Measurements from ENCODE around the gene TLL1. TPM values are rescaled to one million over a fixed set of nuclear protein-coding genes. Genes with fewer than 3 reads are reported as not detected.

TLL1 gene
- total RNA-seq, 1 donor from 2014 or later, result not detected

- intact Hi-C loops (cut with micrococcal nuclease), result no loop called here
Measured at GRCh38 chr4:166067915-166068314, 194.9 kb downstream of the TLL1 start.

DNA sequence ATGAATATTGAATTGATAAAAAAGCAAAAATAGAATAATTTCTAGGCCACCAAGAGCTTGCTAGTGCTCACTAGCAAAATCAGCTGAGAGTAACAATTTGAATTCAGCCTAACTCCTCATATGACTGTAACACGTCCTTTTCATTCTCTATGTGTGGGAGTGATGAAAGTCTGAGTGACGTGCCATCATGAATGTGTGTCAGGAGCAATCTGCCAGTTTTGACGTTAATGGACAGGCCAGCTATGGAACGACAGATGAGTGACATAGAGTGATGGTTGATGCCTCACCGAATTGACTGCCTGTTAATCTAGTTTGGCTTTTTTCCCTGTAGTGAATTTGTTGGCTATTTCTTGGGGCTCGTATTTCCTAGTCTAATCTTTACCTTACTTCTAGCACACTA lies 200.7 kb downstream of the TLL1 start:
- no peaks in the 10 kb centered on the region for H3K27me3 Mint-ChIP-seq
- H3K9me3 Mint-ChIP-seq, result no peaks in the 10 kb centered on the region

More at GRCh38 chr4:166067915-166068314, 194.9 kb downstream of the TLL1 start:
- Mint-ChIP-seq H3K27ac (no peak overlapping the region), H3K27me3 (no peaks in the 10 kb centered on the region), H3K4me3 (no peak overlapping the region), H3K9me3 (no peaks in the 10 kb centered on the region), H3K4me1 (no peaks in the 10 kb centered on the region), H3K36me3 (ENCODE audit: low read depth) (no peaks in the 10 kb centered on the region)
- ATAC-seq (ENCODE audit: low read depth) (no peak), DNase-seq (no peak)
- CTCF ChIA-PET, result no interaction called here
- POLR2A ChIA-PET, result no interaction called here
- TF ChIP-seq, protein P1, sequence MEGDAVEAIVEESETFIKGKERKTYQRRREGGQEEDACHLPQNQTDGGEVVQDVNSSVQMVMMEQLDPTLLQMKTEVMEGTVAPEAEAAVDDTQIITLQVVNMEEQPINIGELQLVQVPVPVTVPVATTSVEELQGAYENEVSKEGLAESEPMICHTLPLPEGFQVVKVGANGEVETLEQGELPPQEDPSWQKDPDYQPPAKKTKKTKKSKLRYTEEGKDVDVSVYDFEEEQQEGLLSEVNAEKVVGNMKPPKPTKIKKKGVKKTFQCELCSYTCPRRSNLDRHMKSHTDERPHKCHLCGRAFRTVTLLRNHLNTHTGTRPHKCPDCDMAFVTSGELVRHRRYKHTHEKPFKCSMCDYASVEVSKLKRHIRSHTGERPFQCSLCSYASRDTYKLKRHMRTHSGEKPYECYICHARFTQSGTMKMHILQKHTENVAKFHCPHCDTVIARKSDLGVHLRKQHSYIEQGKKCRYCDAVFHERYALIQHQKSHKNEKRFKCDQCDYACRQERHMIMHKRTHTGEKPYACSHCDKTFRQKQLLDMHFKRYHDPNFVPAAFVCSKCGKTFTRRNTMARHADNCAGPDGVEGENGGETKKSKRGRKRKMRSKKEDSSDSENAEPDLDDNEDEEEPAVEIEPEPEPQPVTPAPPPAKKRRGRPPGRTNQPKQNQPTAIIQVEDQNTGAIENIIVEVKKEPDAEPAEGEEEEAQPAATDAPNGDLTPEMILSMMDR (IDR thresholded peaks at IDR 0.05), result no peak

DNA sequence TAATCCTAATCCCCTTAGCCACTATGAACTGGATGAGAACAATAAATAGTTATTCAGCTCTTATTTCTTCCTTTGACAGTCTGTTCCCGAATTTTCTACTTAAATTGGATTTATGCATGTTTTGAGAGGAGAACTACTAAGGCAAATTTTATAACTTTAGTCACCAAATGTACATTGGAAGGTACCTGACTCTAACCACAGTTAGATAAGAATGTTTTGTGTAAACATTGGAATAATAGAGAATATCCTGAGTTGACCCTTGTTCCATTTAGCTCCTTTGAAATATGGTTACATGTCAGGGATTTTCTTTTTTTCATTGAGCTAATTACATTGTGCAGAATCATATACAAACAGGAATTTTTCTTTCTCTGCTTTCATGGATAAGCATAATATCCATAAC lies 202.6 kb downstream of the TLL1 start:
- POLR2A ChIA-PET, result no interaction called here
- CTCF ChIA-PET, result no interaction called here
- no peaks in the 10 kb centered on the region for H3K36me3 Mint-ChIP-seq (ENCODE audit: low read depth)
- ATAC-seq (ENCODE audit: low read depth) (no peak), DNase-seq (no peak)
- no peaks in the 10 kb centered on the region for H3K4me1 Mint-ChIP-seq
- H3K4me3 Mint-ChIP-seq, result no peak overlapping the region
- H3K9me3 Mint-ChIP-seq, result peaks cover 5% of the 10 kb centered on the region
- intact Hi-C loops (cut with micrococcal nuclease), result no loop called here
- TF ChIP-seq, protein P1 (IDR thresholded peaks at IDR 0.05), result no peak
- no peak overlapping the region for H3K27ac Mint-ChIP-seq
- H3K27me3 Mint-ChIP-seq, result no peaks in the 10 kb centered on the region

More for the DNA sequence above, 200.7 kb downstream of the TLL1 start:
- ChIA-PET POLR2A (no interaction called here), CTCF (no interaction called here)
- Mint-ChIP-seq H3K27ac (no peak overlapping the region), H3K4me1 (no peaks in the 10 kb centered on the region), H3K4me3 (no peak overlapping the region), H3K36me3 (ENCODE audit: low read depth) (no peaks in the 10 kb centered on the region)
- DNase-seq (no peak), ATAC-seq (ENCODE audit: low read depth) (no peak)
- intact Hi-C loops (cut with micrococcal nuclease), result no loop called here
- TF ChIP-seq, protein P1 (IDR thresholded peaks at IDR 0.05), result no peak

DNA sequence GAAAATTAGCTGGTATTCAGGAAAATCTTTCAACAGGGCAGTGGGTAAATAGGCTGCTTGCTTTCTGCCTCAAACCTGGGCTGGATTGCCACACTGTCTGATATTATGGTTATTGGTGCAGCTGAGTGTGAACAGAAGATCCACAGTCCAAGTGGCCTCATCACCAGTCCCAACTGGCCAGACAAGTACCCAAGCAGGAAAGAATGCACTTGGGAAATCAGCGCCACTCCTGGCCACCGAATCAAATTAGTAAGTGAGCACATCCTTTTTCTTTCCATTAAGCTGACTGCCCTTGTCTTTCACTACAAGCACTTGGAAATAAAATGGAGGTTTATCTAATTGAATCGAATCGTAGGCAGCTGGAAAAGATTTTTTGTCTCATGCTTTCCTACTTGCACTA lies 204.7 kb downstream of the TLL1 start:
- DNase-seq, result no peak
- no peaks in the 10 kb centered on the region for H3K36me3 Mint-ChIP-seq (ENCODE audit: low read depth)
- CTCF ChIA-PET, result no interaction called here
- no peak overlapping the region for H3K27ac Mint-ChIP-seq
- POLR2A ChIA-PET, result no interaction called here
- H3K27me3 Mint-ChIP-seq, result no peaks in the 10 kb centered on the region
- peaks cover 5% of the 10 kb centered on the region for H3K9me3 Mint-ChIP-seq
- H3K4me1 Mint-ChIP-seq, result no peaks in the 10 kb centered on the region
- intact Hi-C loops (cut with micrococcal nuclease), result no loop called here
- no peak for ATAC-seq (ENCODE audit: low read depth)
- TF ChIP-seq, protein P1 (IDR thresholded peaks at IDR 0.05), result no peak
- no peak overlapping the region for H3K4me3 Mint-ChIP-seq

- peaks cover 5% of the 10 kb centered on the region for H3K9me3 Mint-ChIP-seq
- DNase-seq, result no peak
- intact Hi-C loops (cut with micrococcal nuclease), result no loop called here
- no peaks in the 10 kb centered on the region for H3K27me3 Mint-ChIP-seq
- H3K4me3 Mint-ChIP-seq, result no peak overlapping the region
- no peaks in the 10 kb centered on the region for H3K36me3 Mint-ChIP-seq (ENCODE audit: low read depth)
- ChIA-PET POLR2A (no interaction called here), CTCF (no interaction called here)
- H3K4me1 Mint-ChIP-seq, result no peaks in the 10 kb centered on the region
- TF ChIP-seq, protein P1 (IDR thresholded peaks at IDR 0.05), result no peak
- no peak for ATAC-seq (ENCODE audit: low read depth)
- no peak overlapping the region for H3K27ac Mint-ChIP-seq
Measured at GRCh38 chr4:166078383-166078782, 205.3 kb downstream of the TLL1 start.

Measured in activated B cell treated with CpG ODN at 0.5 μM for 24 hours (primary cell).